ENCODE results near the gene RELB. TPM values are rescaled to one million over a fixed set of nuclear protein-coding genes. Genes with fewer than 3 reads are reported as not detected.

Gene RELB
- total RNA-seq, 1 donor from 2014 or later, result 7.1 TPM

GRCh38 chr19:45079911-45080370, 78.7 kb downstream of the RELB start:
- no peak for DNase-seq

- DNase-seq, result no peak
Observed at GRCh38 chr19:45082170-45082569, 80.9 kb downstream of the RELB start.

GRCh38 chr19:45086480-45086879, 85.2 kb downstream of the RELB start:
- no peak for DNase-seq

- no peak for DNase-seq
Observed at GRCh38 chr19:45087531-45087930, 86.3 kb downstream of the RELB start.

Small RNA genes lying within 50 kb of the gene (small RNA-seq; reads per million reads assigned to genes)
- not detected for gene RNU6-611P (ENCODE audit: low replicate concordance)

Other genes with a start within 250 kb of the RELB start
- gene CBLC, start 223.6 kb upstream of the RELB start, total RNA-seq, result 12.5 TPM
- 50.4 TPM for gene BCAM, start 192.4 kb upstream of the RELB start, total RNA-seq
- 34.0 TPM for gene NECTIN2, start 155.2 kb upstream of the RELB start, total RNA-seq
- 16.1 TPM for gene TOMM40, start 110.2 kb upstream of the RELB start, total RNA-seq
- gene APOE, start 95.7 kb upstream of the RELB start, total RNA-seq, result 313 TPM
- gene APOC1, start 86.9 kb upstream of the RELB start, total RNA-seq, result 44.6 TPM
- gene APOC4, start 59.2 kb upstream of the RELB start, total RNA-seq, result not detected
- gene APOC2, start 55.4 kb upstream of the RELB start, total RNA-seq, result 0.69 TPM
- 36.7 TPM for gene CLPTM1, start 46.1 kb upstream of the RELB start, total RNA-seq
- 20.3 TPM for gene CLASRP, start 37.6 kb downstream of the RELB start, total RNA-seq
- gene ZNF296, start 75.0 kb downstream of the RELB start, total RNA-seq, result 0.39 TPM
- 10.0 TPM for gene GEMIN7, start 77.8 kb downstream of the RELB start, total RNA-seq
- gene PPP1R37, start 91.7 kb downstream of the RELB start, total RNA-seq, result 15.7 TPM
- gene NKPD1, start 159.5 kb downstream of the RELB start, total RNA-seq, result 4.2 TPM
- gene TRAPPC6A, start 176.8 kb downstream of the RELB start, total RNA-seq, result 13.3 TPM
- gene BLOC1S3, start 177.3 kb downstream of the RELB start, total RNA-seq, result 3.1 TPM
- gene EXOC3L2, start 243.9 kb downstream of the RELB start, total RNA-seq, result 0.89 TPM
- 23.6 TPM for gene MARK4, start 249.8 kb downstream of the RELB start, total RNA-seq

Measured in skin of body (tissue), 3 donors.